HepG2 (cell line): ENCODE data around the gene OSBPL1A. TPM values are rescaled to one million over a fixed set of nuclear protein-coding genes. Genes with fewer than 3 reads are reported as not detected.

Experiments
- ATAC-seq: fragments of 200-7000 bp; cut with Tn5 transposase; 3 replicates; pipeline ENCODE4 v1.9.1; 2020; ENCODE audit warnings: mild to moderate bottlenecking, moderate library complexity
- BruUV-seq: library from RNA; stranded (reverse); fragments of 400-500 nt; replicated peaks from 2 replicates; lab custom pipeline; 2021; lab: Mats Ljungman, UMichigan
- CTCF ChIA-PET: fragments of 300-600 bp; formaldehyde crosslinking; extraction: SDS; loops from one replicate; lab custom pipeline; 2021; ENCODE audit warnings: low total read pairs, inconsistent platforms, low intra/inter-chr PET ratio; lab: Yijun Ruan, JAX
- POLR2A ChIA-PET: fragments of 350-600 bp; sonication (Branson Sonifier 250); formaldehyde crosslinking; loops from one replicate; lab custom pipeline; 2020; ENCODE audit warnings: antibody characterized with exemption, inconsistent platforms; lab: Yijun Ruan, JAX
- DNase-seq: peaks from one replicate; pipeline ENCODE4 v3.0.0-alpha.2; 2015; ENCODE audit warnings: low spot score
- FAIRE-seq: peaks from 3 replicates; lab custom pipeline; 2011; peaks lifted over from hg19 to GRCh38; lab: Jason Lieb, UNC
- H2AFZ ChIP-seq: one replicate; pipeline ENCODE4 v1.6.1; 2011; ENCODE audit warnings: low read length, inconsistent platforms
- H3K27ac ChIP-seq: fragments of 300-600 bp; 3 replicates; pipeline ENCODE4 v1.8.0; 2011; ENCODE audit warnings: mixed run types, mild to moderate bottlenecking, mixed read lengths, low read length, inconsistent platforms; ENCODE audit not compliant: insufficient read depth; ENCODE audit errors: extremely low read length
- H3K27me3 ChIP-seq, 2 experiments: fragments of 200-600 bp in 1 of 2; 2 replicates in 1 of 2; 3 replicates in 1 of 2; pipeline versions ENCODE4 v1.6.0 to v1.8.0; 2011; ENCODE audit warnings: low read length in 2 of 2, mild to moderate bottlenecking in 2 of 2, moderate library complexity in 2 of 2, inconsistent platforms in 1 of 2; ENCODE audit not compliant: insufficient read depth in 2 of 2, control insufficient read depth in 1 of 2
- H3K36me3 ChIP-seq, 2 experiments: fragments of 200-600 bp in 1 of 2; replicated peaks in 1 of 2; 2 replicates in 1 of 2; 3 replicates in 1 of 2; pipeline versions ENCODE4 v1.5.1 to v1.8.0; 2011; ENCODE audit warnings: low read length in 2 of 2, inconsistent platforms in 1 of 2; ENCODE audit not compliant: insufficient read depth in 2 of 2, control insufficient read depth in 1 of 2
- H3K4me1 ChIP-seq: 2 replicates; pipeline ENCODE4 v1.5.1; 2012; ENCODE audit warnings: low read length, inconsistent platforms; ENCODE audit not compliant: insufficient read depth
- H3K4me2 ChIP-seq: 2 replicates; pipeline ENCODE4 v1.6.0; 2011; ENCODE audit warnings: low read depth, low read length, inconsistent platforms
- H3K4me3 ChIP-seq, 3 experiments: fragments of 200-600 bp in 1 of 3; sonication (generic), shearing (Covaris generic) in 1 of 3; replicated peaks in 1 of 3; 2 replicates each; pipeline ENCODE4 v1.5.1; 2011 to 2016; ENCODE audit warnings: low read length in 3 of 3, inconsistent platforms in 2 of 3, low read depth in 2 of 3, mild to moderate bottlenecking in 2 of 3, control low read depth in 1 of 3, mixed read lengths in 1 of 3; ENCODE audit not compliant: insufficient read depth in 1 of 3
- H3K79me2 ChIP-seq: one replicate; pipeline ENCODE4 v1.6.1; 2011; ENCODE audit warnings: low read length, inconsistent platforms; ENCODE audit not compliant: insufficient read depth
- H3K9ac ChIP-seq: 2 replicates; pipeline ENCODE4 v1.6.0; 2011; ENCODE audit warnings: mild to moderate bottlenecking, low read depth, low read length, inconsistent platforms; ENCODE audit not compliant: insufficient read depth
- H3K9me3 ChIP-seq: 2 replicates; pipeline ENCODE4 v1.5.1; 2012; ENCODE audit warnings: mild to moderate bottlenecking, low read length
- H4K20me1 ChIP-seq: 2 replicates; pipeline ENCODE4 v1.6.0; 2011; ENCODE audit warnings: inconsistent platforms, mild to moderate bottlenecking, low read length, moderate library complexity; ENCODE audit not compliant: insufficient read depth
- CHCHD3 ChIP-seq: sonication (generic); formaldehyde crosslinking; IDR thresholded peaks from 2 replicates; pipeline ENCODE4 v1.8.0; 2022; ENCODE audit warnings: mild to moderate bottlenecking, missing genetic modification reagents, moderate library complexity
- CREB3 ChIP-seq: sonication (generic); formaldehyde crosslinking; IDR thresholded peaks from 2 replicates; pipeline ENCODE4 v1.5.0; 2020; ENCODE audit warnings: missing genetic modification reagents
- DNMT3B ChIP-seq: conservative IDR thresholded peaks from 2 replicates; pipeline ENCODE4 v1.6.1; 2016; ENCODE audit warnings: missing biosample characterization, control low read depth
- HNRNPH1 ChIP-seq: fragments of 200-400 bp; formaldehyde crosslinking; optimal IDR thresholded peaks from 2 replicates; pipeline ENCODE3; 2017; ENCODE audit warnings: mild to moderate bottlenecking, low read depth, low read length
- KAT7 ChIP-seq: IDR thresholded peaks from 2 replicates; pipeline ENCODE4 v1.6.1; 2018; ENCODE audit warnings: borderline replicate concordance, missing compliant biosample characterization
- KAT8 ChIP-seq: IDR thresholded peaks from 2 replicates; pipeline ENCODE4 v1.6.1; 2016; ENCODE audit warnings: missing genetic modification reagents, missing compliant biosample characterization
- LCORL ChIP-seq, 2 experiments: fragments of 450-650 bp in 1 of 2; sonication (generic) in 1 of 2; formaldehyde crosslinking in 1 of 2; IDR thresholded peaks; 2 replicates each; pipeline versions ENCODE4 v1.5.0 to v1.6.1; 2017 to 2020; ENCODE audit warnings: antibody characterized with exemption in 1 of 2, missing genetic modification reagents in 1 of 2
- PAX8 ChIP-seq: sonication (generic); formaldehyde crosslinking; IDR thresholded peaks from 2 replicates; pipeline ENCODE4 v1.8.0; 2022; ENCODE audit warnings: mild to moderate bottlenecking, missing genetic modification reagents, borderline replicate concordance
- SAFB2 ChIP-seq: sonication (generic); formaldehyde crosslinking; IDR thresholded peaks from 2 replicates; pipeline ENCODE4 v1.5.1; 2020; ENCODE audit warnings: missing genetic modification reagents, low read depth, mild to moderate bottlenecking, borderline replicate concordance
- TMF1 ChIP-seq: sonication (generic); formaldehyde crosslinking; IDR thresholded peaks from 2 replicates; pipeline ENCODE4 v1.8.1; 2022; ENCODE audit warnings: low read depth, missing genetic modification reagents
- XBP1 ChIP-seq: sonication (generic); formaldehyde crosslinking; IDR thresholded peaks from 2 replicates; pipeline ENCODE4 v1.5.0; 2020; ENCODE audit warnings: missing genetic modification reagents
- ZBTB1 ChIP-seq: sonication (generic); formaldehyde crosslinking; IDR thresholded peaks from 2 replicates; pipeline ENCODE4 v1.4.0; 2020; ENCODE audit warnings: missing genetic modification reagents, borderline replicate concordance
- ZNF614 ChIP-seq: IDR thresholded peaks from 2 replicates; pipeline ENCODE4 v1.6.1; 2018; ENCODE audit warnings: missing biosample characterization, missing genetic modification reagents, inconsistent platforms, borderline replicate concordance
- ZNF879 ChIP-seq: sonication (generic); formaldehyde crosslinking; IDR thresholded peaks from 2 replicates; pipeline ENCODE4 v1.8.1; 2023; ENCODE audit warnings: missing genetic modification reagents
- ZSCAN9 ChIP-seq: IDR thresholded peaks from 2 replicates; pipeline ENCODE4 v1.6.1; 2016; ENCODE audit warnings: borderline replicate concordance
- WGBS: methylation state at CpG from one replicate; pipeline ENCODE4 v1.1.6; 2017; ENCODE audit warnings: low lambda C conversion rate; 5-methylcytosine and 5-hydroxymethylcytosine counted together
- in situ Hi-C: cut with HindIII; loops from 2 replicates; pipeline ENCODE4 v1.10.0; 2017; ENCODE audit warnings: low pct_unique_long_range_greater_than_20kb; ENCODE audit not compliant: extremely low pct_ligation_motif_present
- intact Hi-C: fragments of 100-400 bp; cut with micrococcal nuclease; formaldehyde crosslinking; loops from one replicate; pipeline ENCODE4 v1.10.0; 2022; ENCODE audit not compliant: unreplicated experiment
- polyA plus RNA-seq, 8 experiments: library from polyadenylated mRNA; depleted of rRNA in 3 of 8; stranded (reverse) in 7 of 8; unstranded in 1 of 8; fragments of >200 nt; fragmentation: Illumina TruSeq in 4 of 8; extraction: Trizol in 4 of 8; gene quantifications; 2 replicates each; pipeline versions ENCODE4 v1.2.1 to v1.2.3, GENCODE V29; 2011 to 2016; ENCODE audit warnings: low read depth in 4 of 8, missing spikeins in 1 of 8, mixed read lengths in 1 of 8; ENCODE audit not compliant: insufficient read depth in 1 of 8
- total RNA-seq, 5 experiments: library from RNA; depleted of rRNA; stranded (reverse); fragments of >200 nt; fragmentation: Illumina TruSeq; extraction: Trizol; gene quantifications; 2 replicates each; pipeline ENCODE4 v1.2.3, GENCODE V29; 2016; ENCODE audit warnings: low read depth in 1 of 5

OSBPL1A gene
- total and polyA plus RNA-seq, 2 of the 13 experiments (the other 11 are each of a cell fraction or from before 2014, with no cell fraction given) = 0.02 TPM; not detected in 1

GRCh38 chr18:24209558-24209957 is 188.1 kb downstream of the OSBPL1A start:
- WGBS = 31% methylated on average over 6 of the region's 6 CpGs
- H3K9ac ChIP-seq = no peak overlapping the region
- no peak for TF ChIP-seq PAX8
- no peak for TF ChIP-seq TMF1 (CRISPR knock-in tag)
- TF ChIP-seq DNMT3B (CRISPR knock-in tag) = no peak
- TF ChIP-seq LCORL (IDR thresholded peaks at IDR 0.05) = no peak
- no peak for TF ChIP-seq LCORL (CRISPR knock-in tag; IDR thresholded peaks at IDR 0.05)
- no peak for TF ChIP-seq KAT7
- no peak for TF ChIP-seq ZSCAN9 (CRISPR knock-in tag)
- no peak for TF ChIP-seq CHCHD3 (CRISPR knock-in tag)
- TF ChIP-seq ZNF614 = no peak
- TF ChIP-seq ZNF879 (CRISPR knock-in tag) = no peak
- no peak for TF ChIP-seq KAT8
- no peak for TF ChIP-seq ZBTB1 (CRISPR knock-in tag)
- TF ChIP-seq XBP1 = no peak
- no peak for TF ChIP-seq CREB3 (CRISPR knock-in tag)
- TF ChIP-seq HNRNPH1 = no peak
- no peak for TF ChIP-seq SAFB2 (CRISPR knock-in tag)
- intact Hi-C loops = no loop called here
- H3K79me2 ChIP-seq = no peaks in the 10 kb centered on the region
- no TSS peak for BruUV-seq
- H3K36me3 ChIP-seq = no peaks in the 10 kb centered on the region
- ChIA-PET POLR2A (no interaction called here), CTCF (no interaction called here)
- DNase-seq = no peak
- H3K4me3 ChIP-seq = no peak overlapping the region
- H3K27ac ChIP-seq = no peak overlapping the region
- ATAC-seq = no peak
- no peaks in the 10 kb centered on the region; the same call in 1 of the 2 replicates for H3K4me1 ChIP-seq
- no peaks in the 10 kb centered on the region for H4K20me1 ChIP-seq
- no peaks in the 10 kb centered on the region; a peak in 1 of 5 replicates for H3K27me3 ChIP-seq
- no peak overlapping the region for H2AFZ ChIP-seq
- FAIRE-seq = no peak
- in situ Hi-C loops = no loop called here
- no peaks in the 10 kb centered on the region for H3K9me3 ChIP-seq
- no peak overlapping the region for H3K4me2 ChIP-seq
